NB4 (cell line): ENCODE measurements around the gene EVI2B.

Source experiments
- CTCF ChIP-seq: IDR thresholded peaks from one replicate; pipeline ENCODE4 v1.5.1; 2012; ENCODE audit warnings: low read depth, low read length
- POLR2A ChIP-seq: IDR thresholded peaks from 2 replicates; pipeline ENCODE4 v1.6.1; 2011; ENCODE audit warnings: mild to moderate bottlenecking; ENCODE audit not compliant: insufficient read length; ENCODE audit errors: extremely low read depth

- TF ChIP-seq CTCF: no peak
- TF ChIP-seq POLR2A: no peak
These were observed 17.7 kb downstream of the EVI2B start for GRCh38 chr17:31296142-31296541.
